Measurements from ENCODE around the gene GSTM2.

DNA sequence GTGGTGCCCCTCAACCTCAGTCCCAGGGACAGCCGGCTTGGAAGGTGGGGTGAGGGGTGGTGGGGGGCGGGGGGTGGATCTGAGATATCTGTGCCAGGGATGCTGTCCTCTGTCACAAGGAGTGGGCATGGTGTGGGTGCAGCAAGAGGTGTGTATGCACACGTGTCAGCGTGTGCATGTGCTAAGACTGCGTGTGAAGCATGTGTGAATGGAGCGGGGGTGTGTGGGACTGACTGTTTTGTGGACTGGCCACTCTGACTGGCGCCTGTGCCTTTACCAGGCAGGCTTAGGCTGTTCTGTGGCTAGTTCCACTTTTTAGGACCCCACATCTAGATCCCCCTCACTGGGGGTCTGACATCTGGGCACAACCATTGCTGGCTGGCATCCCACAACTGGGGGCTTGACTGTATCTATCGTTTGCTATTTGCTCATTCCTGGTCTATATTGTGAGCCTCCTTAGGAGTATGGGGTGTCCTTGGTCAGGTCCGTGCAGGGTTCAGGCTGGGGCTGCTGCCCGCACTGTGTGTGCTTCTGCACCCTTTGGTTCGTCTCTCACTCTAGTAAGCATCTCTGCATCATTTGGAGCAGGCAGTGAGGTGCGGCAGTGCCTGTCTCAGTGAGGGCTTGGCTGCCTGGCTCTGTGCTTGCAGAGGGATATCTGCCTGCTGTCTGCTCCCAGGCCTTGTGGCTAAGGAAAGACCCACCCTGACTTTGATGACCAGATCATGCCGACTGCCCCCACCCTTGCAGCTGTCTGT is 46.3 kb upstream of the GSTM2 start:
- TF ChIP-seq CTCF (IDR thresholded peaks at IDR 0.05; ENCODE audit: low read depth, low read length, missing input control) (no peak), SP1 (IDR thresholded peaks at IDR 0.05) (no peak)

Data from liver (tissue), 3 donors.